ENCODE results near the gene CHAF1B. TPM values are rescaled to one million over a fixed set of nuclear protein-coding genes. Genes with fewer than 3 reads are reported as not detected.

Gene CHAF1B
- total and polyA plus RNA-seq, 2 of the 8 experiments (the other 6 are each of a cell fraction or from before 2014, with no cell fraction given), result 11.8 to 23.1 TPM

DNA sequence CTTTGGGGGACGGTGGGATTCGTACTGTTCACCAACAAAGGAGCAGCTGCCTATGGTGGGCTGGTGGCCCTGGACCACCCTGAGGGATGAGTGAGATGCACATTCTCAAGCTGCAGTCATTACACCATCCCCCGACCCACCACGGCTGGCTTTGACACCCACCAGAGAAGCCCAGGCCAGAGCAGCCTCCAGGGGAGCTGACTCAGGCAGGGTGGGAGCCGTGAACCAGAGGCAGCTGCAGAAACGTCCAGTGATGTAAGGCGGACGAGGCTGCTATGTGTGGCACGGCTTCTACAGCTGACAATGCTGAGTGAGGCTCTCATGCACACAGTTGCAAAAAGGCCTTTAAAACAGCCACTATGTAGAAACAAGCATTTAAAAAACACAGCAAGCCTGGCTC lies 40.1 kb downstream of the CHAF1B start:
- H3K79me1 ChIP-seq (ENCODE audit: low read depth, low read length), result no peaks in the 10 kb centered on the region
- FAIRE-seq (no peak), DNase-seq (ENCODE audit: low read depth in 1 of 2, low spot score in 2 of 2) (no peak)
- no peaks in the 10 kb centered on the region for H3K27me3 ChIP-seq (replicated peaks in 1 of 4; ENCODE audit: control insufficient read depth in 3 of 4, extremely low read depth in 1 of 4, insufficient read depth in 3 of 4, low read length in 3 of 4)
- H3K23me2 ChIP-seq (ENCODE audit: low read depth, low read length), result no peaks in the 10 kb centered on the region
- no peak overlapping the region for H2BK5ac ChIP-seq (ENCODE audit: low read depth, low read length)
- H3K56ac ChIP-seq (replicated peaks; ENCODE audit: insufficient read length, low read depth, low read length), result no peak overlapping the region
- no peak overlapping the region for H3K4ac ChIP-seq (replicated peaks; ENCODE audit: insufficient read length, low read depth, low read length)
- no peak overlapping the region for H2AK5ac ChIP-seq (ENCODE audit: low read depth, low read length)
- H3K4me2 ChIP-seq (ENCODE audit: insufficient read depth in 1 of 2, low read depth in 2 of 2, low read length in 2 of 2), result no peak overlapping the region
- no peak overlapping the region for H4K5ac ChIP-seq (ENCODE audit: insufficient read length, low read depth, low read length)
- no peak overlapping the region for H2AFZ ChIP-seq (ENCODE audit: low read length)
- H3K4me3 ChIP-seq (ENCODE audit: extremely low read depth in 1 of 4, insufficient read depth in 2 of 4, low read depth in 3 of 4, low read length in 4 of 4), result no peak overlapping the region
- WGBS, 2 experiments (ENCODE audit: extremely low coverage in 1 of 2, insufficient coverage in 1 of 2, insufficient read length in 1 of 2, insufficient replicate concordance in 2 of 2, low coverage in 1 of 2, low lambda C conversion rate in 2 of 2, missing lambda C conversion rate in 1 of 2), result 87% methylated on average over 9 of the region's 9 CpGs; no CpG with 5 or more reads in 1 of the 2 experiments
- H2BK15ac ChIP-seq (ENCODE audit: low read length), result no peak overlapping the region
- H3K9me3 ChIP-seq (ENCODE audit: insufficient read depth in 2 of 2, low read depth in 1 of 2, low read length in 1 of 2), result no peaks in the 10 kb centered on the region
- no peak overlapping the region for H3K23ac ChIP-seq (ENCODE audit: insufficient read length)
- no peaks in the 10 kb centered on the region for H3K36me3 ChIP-seq (ENCODE audit: control insufficient read depth in 2 of 4, insufficient read depth in 4 of 4, low read length in 3 of 4)
- no peak overlapping the region for H3K27ac ChIP-seq (ENCODE audit: low read depth, low read length)
- no peak for TF ChIP-seq JUN (IDR thresholded peaks at IDR 0.05; ENCODE audit: low read depth, low read length)
- H3K9ac ChIP-seq (replicated peaks in 1 of 4; ENCODE audit: extremely low read depth in 1 of 4, low read depth in 3 of 4, low read length in 3 of 4), result no peak overlapping the region
- H3K4me1 ChIP-seq (replicated peaks in 1 of 4; ENCODE audit: control insufficient read depth in 3 of 4, insufficient read depth in 4 of 4, low read length in 3 of 4), result peaks cover 0 to 4% (median 4%) of the 10 kb centered on the region in 4 experiments; a peak in 4 of 7 replicates
- H4K8ac ChIP-seq (ENCODE audit: extremely low read depth, insufficient read depth, low read length), result no peak overlapping the region
- no peak overlapping the region for H2BK120ac ChIP-seq (replicated peaks; ENCODE audit: low read depth, low read length)
- ChIA-PET POLR2A (ENCODE audit: partially characterized antibody) (interaction anchor here (1.4 kb wide), 1 partner anchor 29 kb away, joined by 5 read pairs; no protein-coding TSS in a partner anchor), CTCF (ENCODE audit: partially characterized antibody) (interaction anchor here (1.1 to 3.9 kb wide), 4 partner anchors 9 to 70 kb away, joined by 3 to 17 read pairs (median 4); no protein-coding TSS in a partner anchor)
- no peak overlapping the region for H4K91ac ChIP-seq (replicated peaks; ENCODE audit: insufficient read length, low read length)
- no peaks in the 10 kb centered on the region for H4K20me1 ChIP-seq (replicated peaks in 1 of 2; ENCODE audit: control insufficient read depth in 1 of 2, insufficient read depth in 2 of 2, low read length in 2 of 2)
- H3K14ac ChIP-seq (ENCODE audit: insufficient read length), result no peak overlapping the region
- H3K18ac ChIP-seq (ENCODE audit: extremely low read depth, low read length), result no peak overlapping the region
- H2BK12ac ChIP-seq (ENCODE audit: low read depth, low read length), result no peak overlapping the region
- H2BK20ac ChIP-seq (ENCODE audit: low read length), result no peak overlapping the region; the same call in 1 of the 2 replicates
- H3K79me2 ChIP-seq (ENCODE audit: control insufficient read depth in 1 of 2, insufficient read depth in 2 of 2, low read length in 2 of 2), result no peaks in the 10 kb centered on the region

Data from H1 (cell line).